SK-N-SH (cell line): ENCODE data around the gene AKT2. TPM values are rescaled to one million over a fixed set of nuclear protein-coding genes. Genes with fewer than 3 reads are reported as not detected.

Source experiments
- CTCF ChIA-PET: fragments of 300-600, 350-600 bp; formaldehyde crosslinking; extraction: SDS; loops from one replicate; lab custom pipeline; 2021; lab: Yijun Ruan, JAX
- POLR2A ChIA-PET: fragments of 350-600 bp; sonication (Branson Sonifier 250); formaldehyde crosslinking; extraction: SDS; loops from one replicate; lab custom pipeline; 2020; ENCODE audit warnings: antibody characterized with exemption, inconsistent platforms; lab: Yijun Ruan, JAX
- DNase-seq: peaks from one replicate; pipeline ENCODE4 v3.0.0; 2012
- H2AFZ ChIP-seq: fragments of 200-600 bp; sonication (generic); 2 replicates; pipeline ENCODE4 v1.8.1; 2016; ENCODE audit warnings: antibody characterized with exemption, mild to moderate bottlenecking, low read depth
- H3F3A ChIP-seq: fragments of 200-600 bp; sonication (generic); replicated peaks from 2 replicates; pipeline ENCODE3; 2016; ENCODE audit warnings: antibody characterized with exemption, mild to moderate bottlenecking; ENCODE audit not compliant: insufficient read depth
- H3K27ac ChIP-seq, 2 experiments: fragments of 200-500 bp in 1 of 2; fragments of 200-600 bp in 1 of 2; sonication (Bioruptor generic) in 1 of 2; sonication (generic), shearing (Covaris generic) in 1 of 2; 2 replicates each; pipeline versions ENCODE4 v1.5.1 to v1.6.1; 2014 to 2016; ENCODE audit warnings: low read depth in 2 of 2, inconsistent platforms in 1 of 2, low read length in 1 of 2, mild to moderate bottlenecking in 1 of 2, mixed read lengths in 1 of 2
- H3K27me3 ChIP-seq: fragments of 200-600 bp; sonication (generic), shearing (Covaris generic); 2 replicates; pipeline ENCODE4 v1.6.1; 2016; ENCODE audit warnings: mixed run types; ENCODE audit not compliant: insufficient read depth
- H3K36me3 ChIP-seq, 2 experiments: fragments of 200-500 bp in 1 of 2; fragments of 200-600 bp in 1 of 2; sonication (Bioruptor generic) in 1 of 2; sonication (generic) in 1 of 2; replicated peaks in 1 of 2; 2 replicates each; pipeline versions ENCODE3 to v1.5.1; 2014 to 2016; ENCODE audit warnings: low read length in 1 of 2, mild to moderate bottlenecking in 1 of 2; ENCODE audit not compliant: insufficient read depth in 2 of 2, control insufficient read depth in 1 of 2
- H3K4me1 ChIP-seq, 2 experiments: fragments of 200-500 bp in 1 of 2; fragments of 200-600 bp in 1 of 2; sonication (Bioruptor generic) in 1 of 2; sonication (generic), shearing (Covaris generic) in 1 of 2; 2 replicates each; pipeline versions ENCODE4 v1.5.1 to v1.6.1; 2014 to 2016; ENCODE audit warnings: low read depth in 1 of 2, low read length in 1 of 2, mixed run types in 1 of 2; ENCODE audit not compliant: insufficient read depth in 2 of 2, control insufficient read depth in 1 of 2
- H3K4me2 ChIP-seq: fragments of 200-600 bp; sonication (generic), shearing (Covaris generic); 2 replicates; pipeline ENCODE4 v1.6.1; 2017; ENCODE audit warnings: mixed run types
- H3K4me3 ChIP-seq, 2 experiments: fragments of 200-500 bp in 1 of 2; fragments of 200-600 bp in 1 of 2; sonication (Bioruptor generic) in 1 of 2; sonication (generic), shearing (Covaris generic) in 1 of 2; 2 replicates each; pipeline versions ENCODE4 v1.5.1 to v1.8.1; 2014 to 2016; ENCODE audit warnings: low read depth in 2 of 2, inconsistent platforms in 1 of 2, low read length in 1 of 2, mild to moderate bottlenecking in 1 of 2, mixed read lengths in 1 of 2, moderate library complexity in 1 of 2
- H3K79me2 ChIP-seq: fragments of 200-600 bp; sonication (generic); 2 replicates; pipeline ENCODE4 v1.8.1; 2017; ENCODE audit warnings: mild to moderate bottlenecking; ENCODE audit not compliant: insufficient read depth
- H3K9ac ChIP-seq: fragments of 200-600 bp; sonication (generic); 2 replicates; pipeline ENCODE4 v1.6.1; 2017; ENCODE audit warnings: mixed run types
- H3K9me2 ChIP-seq: fragments of 200-600 bp; sonication (generic); 2 replicates; pipeline ENCODE4 v1.6.1; 2017; ENCODE audit warnings: mixed run types
- H3K9me3 ChIP-seq: fragments of 200-600 bp; sonication (generic); 2 replicates; pipeline ENCODE4 v1.6.1; 2017; ENCODE audit warnings: mixed run types, mild to moderate bottlenecking, moderate library complexity
- H4K20me1 ChIP-seq: fragments of 200-600 bp; sonication (generic); 2 replicates; pipeline ENCODE4 v1.6.1; 2017; ENCODE audit warnings: mild to moderate bottlenecking, mixed run types; ENCODE audit not compliant: insufficient read depth
- CHD2 ChIP-seq: fragments of 150-350 bp; IDR thresholded peaks from 2 replicates; pipeline ENCODE4 v1.6.1; 2018; ENCODE audit warnings: low read length; ENCODE audit not compliant: partially characterized antibody
- CTCF ChIP-seq: fragments of 200-600 bp; sonication (generic); IDR thresholded peaks from 2 replicates; pipeline ENCODE4 v1.6.1; 2017; ENCODE audit warnings: antibody characterized with exemption, mild to moderate bottlenecking, moderate library complexity
- ELF1 ChIP-seq: IDR thresholded peaks from 2 replicates; pipeline ENCODE4 v1.4.0; 2012
- EP300 ChIP-seq, 2 experiments: IDR thresholded peaks; 2 replicates each; pipeline versions ENCODE4 v1.4.0 to v1.6.1; 2012; ENCODE audit warnings: borderline replicate concordance in 1 of 2, low read depth in 1 of 2, low read length in 1 of 2
- EZH2phosphoT487 ChIP-seq: fragments of 200-600 bp; sonication (generic); IDR thresholded peaks from 2 replicates; pipeline ENCODE4 v1.6.1; 2017; ENCODE audit warnings: low read depth, mixed run types, mild to moderate bottlenecking, antibody characterized with exemption, moderate library complexity, borderline replicate concordance
- FOSL2 ChIP-seq: IDR thresholded peaks from 2 replicates; pipeline ENCODE4 v1.4.0; 2012; ENCODE audit warnings: low read depth, mild to moderate bottlenecking, moderate library complexity, borderline replicate concordance
- FOXJ3 ChIP-seq: sonication (generic); formaldehyde crosslinking; IDR thresholded peaks from 2 replicates; pipeline ENCODE4 v1.5.1; 2020; ENCODE audit warnings: mild to moderate bottlenecking, missing genetic modification reagents
- IRF3 ChIP-seq: fragments of 150-350 bp; IDR thresholded peaks from 2 replicates; pipeline ENCODE4 v1.6.1; 2016; ENCODE audit warnings: mild to moderate bottlenecking, low read depth, low read length
- MAX ChIP-seq: IDR thresholded peaks from 2 replicates; pipeline ENCODE4 v1.4.0; 2012; ENCODE audit warnings: low read depth
- MEF2A ChIP-seq: IDR thresholded peaks from 2 replicates; pipeline ENCODE4 v1.4.0; 2012; ENCODE audit warnings: low read depth, borderline replicate concordance
- MXI1 ChIP-seq: IDR thresholded peaks from 2 replicates; pipeline ENCODE4 v1.6.1; 2012; ENCODE audit warnings: mild to moderate bottlenecking, low read depth, low read length, improper control_type of control experiment
- PBX3 ChIP-seq: IDR thresholded peaks from 2 replicates; pipeline ENCODE4; 2012
- RCOR1 ChIP-seq: fragments of 150-350 bp; IDR thresholded peaks from 2 replicates; pipeline ENCODE4 v1.6.1; 2017; ENCODE audit warnings: antibody characterized with exemption, low read length
- SIN3A ChIP-seq: IDR thresholded peaks from 2 replicates; pipeline ENCODE4 v1.6.1; 2012; ENCODE audit warnings: low read depth, mild to moderate bottlenecking, low read length, moderate library complexity, borderline replicate concordance
- TAF1 ChIP-seq: IDR thresholded peaks from 2 replicates; pipeline ENCODE4 v1.6.1; 2012; ENCODE audit warnings: low read depth, mild to moderate bottlenecking, low read length, moderate library complexity, borderline replicate concordance
- TCF12 ChIP-seq: IDR thresholded peaks from 2 replicates; pipeline ENCODE4 v1.4.0; 2012
- YY1 ChIP-seq: IDR thresholded peaks from 2 replicates; pipeline ENCODE4 v1.4.0; 2012; ENCODE audit warnings: low read depth, mild to moderate bottlenecking
- WGBS: methylation state at CpG from one replicate; pipeline ENCODE4 v1.1.6; 2017; ENCODE audit warnings: low lambda C conversion rate; 5-methylcytosine and 5-hydroxymethylcytosine counted together
- polyA plus RNA-seq, 3 experiments: library from polyadenylated mRNA; depleted of rRNA; stranded (reverse); fragments of >200 nt; gene quantifications; 2 replicates each; pipeline ENCODE4 v1.2.3, GENCODE V29; 2012
- TF ChIP-seq, protein P1 (sequence below): IDR thresholded peaks from 2 replicates; pipeline ENCODE4 v1.4.0; 2012; ENCODE audit warnings: low read depth, borderline replicate concordance

Gene AKT2
- polyA plus RNA-seq, 1 of the 3 experiments (the other 2 are of a cell fraction), result 99.8 TPM

GRCh38 chr19:40213251-40213829 is 71.8 kb downstream of the AKT2 start:
- Histone ChIP-seq H3K9ac (no peak overlapping the region), H3K4me1 (no peaks in the 10 kb centered on the region; a peak in 1 of 4 replicates), H4K20me1 (no peaks in the 10 kb centered on the region)
- no peak for TF ChIP-seq ELF1
- TF ChIP-seq PBX3, result no peak
- no peak for TF ChIP-seq TCF12
- TF ChIP-seq IRF3, result no peak
- TF ChIP-seq CTCF, result no peak
- no peak for TF ChIP-seq RCOR1
- TF ChIP-seq SIN3A, result no peak
- TF ChIP-seq CHD2, result no peak
- no peak for TF ChIP-seq FOXJ3 (CRISPR knock-in tag)
- no peak for TF ChIP-seq MAX
- TF ChIP-seq EZH2phosphoT487, result no peak
- no peak for TF ChIP-seq MXI1
- TF ChIP-seq EP300 (IDR thresholded peaks at IDR 0.05; ENCODE audit: borderline replicate concordance in 1 of 2, low read depth in 1 of 2, low read length in 1 of 2), result no peak
- TF ChIP-seq MEF2A, result no peak
- no peak for TF ChIP-seq FOSL2
- TF ChIP-seq, protein P1, sequence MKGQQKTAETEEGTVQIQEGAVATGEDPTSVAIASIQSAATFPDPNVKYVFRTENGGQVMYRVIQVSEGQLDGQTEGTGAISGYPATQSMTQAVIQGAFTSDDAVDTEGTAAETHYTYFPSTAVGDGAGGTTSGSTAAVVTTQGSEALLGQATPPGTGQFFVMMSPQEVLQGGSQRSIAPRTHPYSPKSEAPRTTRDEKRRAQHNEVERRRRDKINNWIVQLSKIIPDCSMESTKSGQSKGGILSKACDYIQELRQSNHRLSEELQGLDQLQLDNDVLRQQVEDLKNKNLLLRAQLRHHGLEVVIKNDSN, result no peak
- TF ChIP-seq YY1, result no peak
- TF ChIP-seq TAF1, result no peak
- TF ChIP-seq, all 33 proteins: peak for 0
- H3K4me2 ChIP-seq, result no peak overlapping the region
- no peaks in the 10 kb centered on the region for H3K9me3 ChIP-seq
- H3K4me3 ChIP-seq, result no peak overlapping the region
- no peaks in the 10 kb centered on the region for H3K9me2 ChIP-seq
- H3K79me2 ChIP-seq, result no peaks in the 10 kb centered on the region
- WGBS, result 95% methylated on average over 18 of the region's 53 CpGs
- H3F3A ChIP-seq, result no peaks in the 10 kb centered on the region
- ChIA-PET POLR2A (no interaction called here), CTCF (no interaction called here)
- no peak overlapping the region for H2AFZ ChIP-seq
- DNase-seq, result no peak
- H3K27ac ChIP-seq, result no peak overlapping the region
- H3K27me3 ChIP-seq, result no peaks in the 10 kb centered on the region
- peaks cover 6 to 9% of the 10 kb centered on the region in 2 experiments for H3K36me3 ChIP-seq
